Karpas-422 (cell line): Measurements from ENCODE around the gene SPINT3. TPM values are rescaled to one million over a fixed set of nuclear protein-coding genes. Genes with fewer than 3 reads are reported as not detected.

Source experiments
- DNase-seq: peaks from one replicate; pipeline ENCODE4 v3.0.0-alpha.2; 2015
- H2AFZ ChIP-seq: fragments of 200-600 bp; sonication (generic); 2 replicates; pipeline ENCODE4 v1.6.1; 2014; ENCODE audit warnings: antibody characterized with exemption, low read length, mixed read lengths
- H3K27ac ChIP-seq: fragments of 200-600 bp; sonication (generic); 2 replicates; pipeline ENCODE4 v1.5.1; 2014; ENCODE audit warnings: mild to moderate bottlenecking, low read length, moderate library complexity
- H3K27me3 ChIP-seq: fragments of 200-600 bp; sonication (generic); 2 replicates; pipeline ENCODE4 v1.6.1; 2014; ENCODE audit warnings: low read length, mixed read lengths
- H3K36me3 ChIP-seq: fragments of 200-600 bp; sonication (generic); 2 replicates; pipeline ENCODE4 v1.6.1; 2014; ENCODE audit warnings: low read length, mixed read lengths; ENCODE audit not compliant: insufficient read depth
- H3K4me1 ChIP-seq: fragments of 200-600 bp; sonication (generic); 2 replicates; pipeline ENCODE4 v1.6.1; 2014; ENCODE audit warnings: mild to moderate bottlenecking, low read length, mixed read lengths
- H3K4me2 ChIP-seq: fragments of 200-600 bp; sonication (generic); 2 replicates; pipeline ENCODE4 v1.6.1; 2014; ENCODE audit warnings: low read length, low read depth, mild to moderate bottlenecking; ENCODE audit not compliant: poor library complexity, severe bottlenecking
- H3K4me3 ChIP-seq: fragments of 200-600 bp; sonication (generic); 2 replicates; pipeline ENCODE4 v1.5.1; 2014; ENCODE audit warnings: mild to moderate bottlenecking, antibody characterized with exemption, low read length, mixed read lengths
- H3K79me2 ChIP-seq: fragments of 200-600 bp; sonication (generic); 2 replicates; pipeline ENCODE4 v1.6.1; 2014; ENCODE audit warnings: mild to moderate bottlenecking, low read length, mixed read lengths
- H3K9ac ChIP-seq: fragments of 200-600 bp; sonication (generic); 2 replicates; pipeline ENCODE4 v1.6.0; 2014; ENCODE audit warnings: low read length
- H3K9me2 ChIP-seq: fragments of 200-600 bp; sonication (generic), shearing (Covaris generic); replicated peaks from 2 replicates; pipeline ENCODE4 v1.6.0; 2014; ENCODE audit warnings: mild to moderate bottlenecking, low read length, moderate library complexity; ENCODE audit not compliant: insufficient read depth
- H3K9me3 ChIP-seq: fragments of 300-700, 200-600 bp; sonication (generic); 2 replicates; pipeline ENCODE4 v1.6.1; 2014; ENCODE audit warnings: low read length, mixed read lengths
- H4K20me1 ChIP-seq: fragments of 200-600 bp; sonication (generic); 2 replicates; pipeline ENCODE4 v1.6.1; 2014; ENCODE audit warnings: mild to moderate bottlenecking, antibody characterized with exemption, low read length, low read depth; ENCODE audit not compliant: insufficient read depth
- total RNA-seq: library from RNA; depleted of rRNA; stranded (reverse); fragments of >200 nt; shearing (Covaris generic); gene quantifications from 2 replicates; pipeline ENCODE4 v1.2.3, GENCODE V29; 2014; ENCODE audit warnings: low replicate concordance

Gene SPINT3
- total RNA-seq, 1 experiment from 2014 or later: not detected

- Histone ChIP-seq H3K4me2 (no peak overlapping the region), H3K27ac (no peak overlapping the region), H3K79me2 (no peaks in the 10 kb centered on the region), H3K27me3 (no peaks in the 10 kb centered on the region), H3K36me3 (no peaks in the 10 kb centered on the region), H3K9me2 (no peaks in the 10 kb centered on the region), H3K4me1 (no peaks in the 10 kb centered on the region), H3K9me3 (no peaks in the 10 kb centered on the region), H3K4me3 (no peak overlapping the region), H3K9ac (no peak overlapping the region), H2AFZ (no peak overlapping the region), H4K20me1 (no peaks in the 10 kb centered on the region)
- no peak for DNase-seq
These were observed 7.1 kb downstream of the SPINT3 start for GRCh38 chr20:45508068-45508886.

GRCh38 chr20:45507011-45507820, 8.2 kb downstream of the SPINT3 start:
- DNase-seq: no peak

GRCh38 chr20:45506398-45506797, 9.0 kb downstream of the SPINT3 start:
- Histone ChIP-seq H3K36me3 (no peaks in the 10 kb centered on the region), H2AFZ (no peak overlapping the region), H4K20me1 (no peaks in the 10 kb centered on the region), H3K4me1 (no peaks in the 10 kb centered on the region), H3K27me3 (no peaks in the 10 kb centered on the region), H3K4me2 (no peak overlapping the region), H3K9me3 (no peaks in the 10 kb centered on the region), H3K9me2 (no peaks in the 10 kb centered on the region), H3K27ac (no peak overlapping the region), H3K4me3 (no peak overlapping the region), H3K79me2 (no peaks in the 10 kb centered on the region), H3K9ac (no peak overlapping the region)
- DNase-seq: no peak

More at GRCh38 chr20:45507011-45507820, 8.2 kb downstream of the SPINT3 start:
- Histone ChIP-seq H3K36me3 (no peaks in the 10 kb centered on the region), H3K27me3 (no peaks in the 10 kb centered on the region), H3K9me3 (no peaks in the 10 kb centered on the region), H3K79me2 (no peaks in the 10 kb centered on the region), H3K4me3 (no peak overlapping the region), H3K27ac (no peak overlapping the region), H2AFZ (no peak overlapping the region), H4K20me1 (no peaks in the 10 kb centered on the region), H3K9ac (no peak overlapping the region), H3K4me1 (no peaks in the 10 kb centered on the region), H3K4me2 (no peak overlapping the region), H3K9me2 (no peaks in the 10 kb centered on the region)

- no peak overlapping the region for H3K9ac ChIP-seq
- H3K4me3 ChIP-seq: no peak overlapping the region
- H3K27ac ChIP-seq: no peak overlapping the region
- H3K4me2 ChIP-seq: no peak overlapping the region
- H4K20me1 ChIP-seq: no peaks in the 10 kb centered on the region
- H2AFZ ChIP-seq: no peak overlapping the region
- no peaks in the 10 kb centered on the region for H3K79me2 ChIP-seq
- H3K4me1 ChIP-seq: no peaks in the 10 kb centered on the region
- H3K36me3 ChIP-seq: no peaks in the 10 kb centered on the region
- no peak for DNase-seq
- H3K27me3 ChIP-seq: no peaks in the 10 kb centered on the region
- H3K9me2 ChIP-seq: no peaks in the 10 kb centered on the region
- H3K9me3 ChIP-seq: no peaks in the 10 kb centered on the region
These were observed 12.0 kb downstream of the SPINT3 start for GRCh38 chr20:45503403-45503802.

GRCh38 chr20:45502561-45502960, 12.9 kb downstream of the SPINT3 start:
- Histone ChIP-seq H3K79me2 (no peaks in the 10 kb centered on the region), H3K27ac (no peak overlapping the region), H3K9ac (no peak overlapping the region), H3K4me1 (no peaks in the 10 kb centered on the region), H2AFZ (no peak overlapping the region), H3K4me3 (no peak overlapping the region), H3K9me2 (no peaks in the 10 kb centered on the region), H3K36me3 (no peaks in the 10 kb centered on the region), H3K27me3 (no peaks in the 10 kb centered on the region), H4K20me1 (no peaks in the 10 kb centered on the region), H3K4me2 (no peak overlapping the region), H3K9me3 (no peaks in the 10 kb centered on the region)
- DNase-seq: no peak

GRCh38 chr20:45501600-45501999, 13.8 kb downstream of the SPINT3 start:
- Histone ChIP-seq H3K27ac (no peak overlapping the region), H2AFZ (no peak overlapping the region), H3K9ac (no peak overlapping the region), H3K36me3 (no peaks in the 10 kb centered on the region), H3K9me2 (no peaks in the 10 kb centered on the region), H4K20me1 (no peaks in the 10 kb centered on the region), H3K79me2 (no peaks in the 10 kb centered on the region), H3K4me2 (no peak overlapping the region), H3K9me3 (no peaks in the 10 kb centered on the region), H3K27me3 (no peaks in the 10 kb centered on the region), H3K4me3 (no peak overlapping the region), H3K4me1 (no peaks in the 10 kb centered on the region)
- DNase-seq: no peak

GRCh38 chr20:45500022-45500421, 15.4 kb downstream of the SPINT3 start:
- no peak for DNase-seq
- no peak overlapping the region for H3K4me3 ChIP-seq
- H2AFZ ChIP-seq: no peak overlapping the region
- H3K79me2 ChIP-seq: no peaks in the 10 kb centered on the region
- H3K9me2 ChIP-seq: no peaks in the 10 kb centered on the region
- H3K36me3 ChIP-seq: no peaks in the 10 kb centered on the region
- H3K4me2 ChIP-seq: no peak overlapping the region
- no peaks in the 10 kb centered on the region for H4K20me1 ChIP-seq
- H3K9me3 ChIP-seq: no peaks in the 10 kb centered on the region
- no peaks in the 10 kb centered on the region for H3K4me1 ChIP-seq
- no peak overlapping the region for H3K27ac ChIP-seq
- no peaks in the 10 kb centered on the region for H3K27me3 ChIP-seq
- no peak overlapping the region for H3K9ac ChIP-seq

DNA sequence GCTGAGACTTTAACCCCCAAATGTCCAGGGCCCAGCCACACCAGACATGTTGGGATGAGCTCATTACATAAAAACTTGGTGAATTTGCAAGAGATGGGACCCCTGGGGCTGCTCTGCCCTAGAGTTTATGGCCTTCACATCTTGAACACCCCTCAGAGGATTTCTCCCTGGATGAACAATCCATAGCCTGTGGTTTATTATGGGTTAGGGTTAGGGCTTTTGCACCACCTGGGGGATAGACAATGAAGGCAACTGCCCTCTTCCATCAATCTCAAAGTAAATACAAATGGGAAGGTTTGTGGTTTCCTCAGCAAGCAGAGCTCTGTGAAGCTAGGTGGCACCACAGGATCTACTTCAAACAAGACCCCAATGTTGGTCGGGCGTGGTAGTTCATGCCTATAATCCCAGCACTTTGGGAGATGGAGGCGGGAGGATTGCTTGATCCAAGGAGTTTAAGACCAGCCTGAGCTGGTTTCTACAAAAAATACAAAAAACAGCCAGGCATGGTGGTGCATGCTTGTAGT, 17.4 kb downstream of the SPINT3 start:
- Histone ChIP-seq H3K27ac (no peak overlapping the region), H3K9me2 (no peaks in the 10 kb centered on the region), H4K20me1 (no peaks in the 10 kb centered on the region), H3K4me3 (no peak overlapping the region), H3K9me3 (no peaks in the 10 kb centered on the region), H3K36me3 (no peaks in the 10 kb centered on the region), H3K4me1 (no peaks in the 10 kb centered on the region), H3K79me2 (no peaks in the 10 kb centered on the region), H2AFZ (no peak overlapping the region), H3K27me3 (no peaks in the 10 kb centered on the region), H3K9ac (no peak overlapping the region), H3K4me2 (no peak overlapping the region)
- DNase-seq: no peak
